Effector memory CD4-positive, alpha-beta T cell (primary cell): ENCODE data around the gene TMEM131.
"Not testable (repeated sequence)": the region's sequence is repeated elsewhere in the genome, so short reads cannot be mapped to it uniquely, and the experiment has no call there.

Experiments
- DNase-seq, 3 donors: peaks; one replicate each; pipeline ENCODE4 v3.0.0-alpha.2; 2020
- H3K27ac ChIP-seq: 2 replicates; pipeline ENCODE4 v1.7.0; 2013; ENCODE audit warnings: mild to moderate bottlenecking, low read length, moderate library complexity; ENCODE audit not compliant: insufficient read depth, poor library complexity, severe bottlenecking
- H3K27me3 ChIP-seq: replicated peaks from 2 replicates; pipeline ENCODE4 v1.7.0; 2013; ENCODE audit warnings: mild to moderate bottlenecking, low read length; ENCODE audit not compliant: insufficient read depth, control insufficient read depth, poor library complexity, severe bottlenecking
- H3K36me3 ChIP-seq: 2 replicates; pipeline ENCODE4 v1.7.0; 2013; ENCODE audit warnings: mild to moderate bottlenecking, low read length, moderate library complexity; ENCODE audit not compliant: control insufficient read depth, insufficient read depth
- H3K4me1 ChIP-seq: 2 replicates; pipeline ENCODE4 v1.7.0; 2013; ENCODE audit warnings: low read length, mild to moderate bottlenecking; ENCODE audit not compliant: control insufficient read depth, insufficient read depth, poor library complexity, severe bottlenecking
- H3K4me3 ChIP-seq: 2 replicates; pipeline ENCODE4 v1.7.0; 2013; ENCODE audit warnings: low read length, low read depth, mild to moderate bottlenecking; ENCODE audit not compliant: insufficient read depth, poor library complexity, severe bottlenecking
- H3K9me3 ChIP-seq: 2 replicates; pipeline ENCODE4 v1.7.0; 2013; ENCODE audit warnings: mild to moderate bottlenecking, low read length, moderate library complexity; ENCODE audit not compliant: control insufficient read depth
- total RNA-seq, 3 donors: gene quantifications; one replicate each; lab custom pipeline; 2026; lab: John Stamatoyannopoulos, UW

TMEM131 gene, protein sequence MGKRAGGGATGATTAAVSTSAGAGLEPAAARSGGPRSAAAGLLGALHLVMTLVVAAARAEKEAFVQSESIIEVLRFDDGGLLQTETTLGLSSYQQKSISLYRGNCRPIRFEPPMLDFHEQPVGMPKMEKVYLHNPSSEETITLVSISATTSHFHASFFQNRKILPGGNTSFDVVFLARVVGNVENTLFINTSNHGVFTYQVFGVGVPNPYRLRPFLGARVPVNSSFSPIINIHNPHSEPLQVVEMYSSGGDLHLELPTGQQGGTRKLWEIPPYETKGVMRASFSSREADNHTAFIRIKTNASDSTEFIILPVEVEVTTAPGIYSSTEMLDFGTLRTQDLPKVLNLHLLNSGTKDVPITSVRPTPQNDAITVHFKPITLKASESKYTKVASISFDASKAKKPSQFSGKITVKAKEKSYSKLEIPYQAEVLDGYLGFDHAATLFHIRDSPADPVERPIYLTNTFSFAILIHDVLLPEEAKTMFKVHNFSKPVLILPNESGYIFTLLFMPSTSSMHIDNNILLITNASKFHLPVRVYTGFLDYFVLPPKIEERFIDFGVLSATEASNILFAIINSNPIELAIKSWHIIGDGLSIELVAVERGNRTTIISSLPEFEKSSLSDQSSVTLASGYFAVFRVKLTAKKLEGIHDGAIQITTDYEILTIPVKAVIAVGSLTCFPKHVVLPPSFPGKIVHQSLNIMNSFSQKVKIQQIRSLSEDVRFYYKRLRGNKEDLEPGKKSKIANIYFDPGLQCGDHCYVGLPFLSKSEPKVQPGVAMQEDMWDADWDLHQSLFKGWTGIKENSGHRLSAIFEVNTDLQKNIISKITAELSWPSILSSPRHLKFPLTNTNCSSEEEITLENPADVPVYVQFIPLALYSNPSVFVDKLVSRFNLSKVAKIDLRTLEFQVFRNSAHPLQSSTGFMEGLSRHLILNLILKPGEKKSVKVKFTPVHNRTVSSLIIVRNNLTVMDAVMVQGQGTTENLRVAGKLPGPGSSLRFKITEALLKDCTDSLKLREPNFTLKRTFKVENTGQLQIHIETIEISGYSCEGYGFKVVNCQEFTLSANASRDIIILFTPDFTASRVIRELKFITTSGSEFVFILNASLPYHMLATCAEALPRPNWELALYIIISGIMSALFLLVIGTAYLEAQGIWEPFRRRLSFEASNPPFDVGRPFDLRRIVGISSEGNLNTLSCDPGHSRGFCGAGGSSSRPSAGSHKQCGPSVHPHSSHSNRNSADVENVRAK (N-terminal part only)
- 50.0 to 79.2 (median 66.2) reads per million in 3 donors for total RNA-seq

DNA sequence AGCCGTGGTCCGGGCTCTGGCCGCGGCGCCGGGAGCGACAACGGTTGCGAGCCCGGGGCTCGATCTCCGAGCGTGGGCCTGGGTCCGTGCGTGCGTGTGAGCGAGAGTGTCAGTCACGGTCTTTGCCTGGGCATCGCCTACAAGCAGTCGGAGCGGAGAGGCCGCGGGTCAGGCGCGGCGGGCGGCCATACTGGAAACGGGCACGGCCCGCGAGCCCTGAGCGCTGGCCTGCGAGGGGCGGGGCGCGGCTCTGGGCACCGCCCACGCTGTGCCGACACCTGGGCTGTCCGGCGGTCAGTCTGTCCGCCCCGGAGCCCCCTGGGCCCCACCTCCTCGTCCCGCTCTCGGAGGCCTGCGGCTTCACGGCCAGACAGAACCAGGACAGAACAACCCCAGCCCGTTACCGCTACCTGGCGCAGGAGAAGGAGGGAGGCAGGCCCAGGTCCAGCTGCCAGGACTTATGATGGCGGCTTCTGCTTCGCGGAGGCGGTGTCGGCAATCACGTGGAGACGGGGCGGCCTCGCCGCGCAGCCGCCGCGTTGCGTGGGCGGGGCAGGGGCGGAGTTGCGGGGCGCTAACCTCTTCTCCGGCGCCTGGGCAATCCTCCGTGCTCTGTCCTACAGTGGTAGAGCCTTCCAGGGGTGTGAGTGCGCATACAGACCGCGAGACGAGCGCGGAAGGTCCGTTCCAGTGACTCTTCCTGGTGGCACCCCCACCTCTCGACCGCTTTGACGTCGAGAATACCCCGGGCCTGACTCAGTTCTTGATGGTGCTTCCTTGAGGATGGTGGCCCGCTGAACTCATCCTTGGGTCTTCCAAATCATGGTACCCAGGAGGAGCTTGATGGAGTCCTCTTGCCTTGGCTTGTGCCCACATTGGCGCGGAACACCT lies at the start of gene TMEM131:
Gene TMEM131, minus strand, starts transcription at position 215 of the 891 bp plus-strand sequence. CDS start 286 bp downstream, outside the sequence.
- DNase-seq, result peak; percentile 82 to 91 (median 88)
- Histone ChIP-seq H3K27me3 (no peaks in the 10 kb centered on the region), H3K36me3 (no peaks in the 10 kb centered on the region), H3K9me3 (no peaks in the 10 kb centered on the region), H3K4me3 (peak within 1 kb of the TSS; percentile 87), H3K4me1 (peaks cover 17% of the 10 kb centered on the region), H3K27ac (peak within 1 kb of the TSS; percentile 94)

DNA sequence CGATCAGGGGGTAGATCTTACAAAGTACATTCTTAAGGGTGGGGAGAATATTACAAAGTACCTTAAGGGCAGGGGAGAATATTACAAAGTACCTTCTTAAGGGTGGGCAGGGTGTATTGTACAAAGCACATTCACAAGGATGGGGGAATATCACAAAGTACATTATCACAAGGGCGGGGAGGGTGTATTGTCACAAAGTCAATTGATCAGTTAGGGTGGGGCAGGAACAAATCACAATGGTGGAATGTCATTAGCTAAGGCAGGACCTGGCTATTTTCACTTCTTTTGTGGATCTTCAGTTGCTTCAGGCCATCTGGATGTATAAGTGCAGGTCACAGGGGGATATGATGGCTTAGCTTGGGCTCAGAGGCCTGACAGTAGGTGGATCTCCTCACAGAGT lies 49.0 kb upstream of the TMEM131 start:
- not testable (repeated sequence) for H3K36me3 ChIP-seq, H3K4me3 ChIP-seq, H3K9me3 ChIP-seq, H3K27ac ChIP-seq, DNase-seq, H3K4me1 ChIP-seq, H3K27me3 ChIP-seq

DNA sequence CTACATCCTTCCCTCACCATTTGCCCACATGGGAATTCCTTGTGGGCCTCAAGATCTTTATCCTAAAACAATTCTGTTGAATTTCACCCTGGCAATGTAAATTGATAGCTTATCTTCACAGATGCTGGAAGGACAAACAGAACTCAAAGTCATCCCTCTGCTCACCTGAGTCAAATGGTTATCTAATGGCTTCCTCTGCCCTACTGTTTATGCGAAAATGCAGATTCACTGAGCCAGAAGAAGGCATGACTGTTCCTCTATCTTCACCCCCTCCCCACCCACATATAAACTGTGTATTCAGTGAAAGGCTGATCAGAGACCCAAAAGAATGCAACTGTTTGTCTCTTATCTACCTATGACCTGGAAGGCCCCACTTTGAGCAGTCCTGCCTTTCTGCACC lies 47.4 kb upstream of the TMEM131 start:
- DNase-seq, result no peak
- no peaks in the 10 kb centered on the region for H3K36me3 ChIP-seq
- no peaks in the 10 kb centered on the region for H3K9me3 ChIP-seq
- H3K27ac ChIP-seq, result no peak overlapping the region
- no peak overlapping the region for H3K4me3 ChIP-seq
- no peaks in the 10 kb centered on the region for H3K27me3 ChIP-seq
- no peaks in the 10 kb centered on the region for H3K4me1 ChIP-seq

DNA sequence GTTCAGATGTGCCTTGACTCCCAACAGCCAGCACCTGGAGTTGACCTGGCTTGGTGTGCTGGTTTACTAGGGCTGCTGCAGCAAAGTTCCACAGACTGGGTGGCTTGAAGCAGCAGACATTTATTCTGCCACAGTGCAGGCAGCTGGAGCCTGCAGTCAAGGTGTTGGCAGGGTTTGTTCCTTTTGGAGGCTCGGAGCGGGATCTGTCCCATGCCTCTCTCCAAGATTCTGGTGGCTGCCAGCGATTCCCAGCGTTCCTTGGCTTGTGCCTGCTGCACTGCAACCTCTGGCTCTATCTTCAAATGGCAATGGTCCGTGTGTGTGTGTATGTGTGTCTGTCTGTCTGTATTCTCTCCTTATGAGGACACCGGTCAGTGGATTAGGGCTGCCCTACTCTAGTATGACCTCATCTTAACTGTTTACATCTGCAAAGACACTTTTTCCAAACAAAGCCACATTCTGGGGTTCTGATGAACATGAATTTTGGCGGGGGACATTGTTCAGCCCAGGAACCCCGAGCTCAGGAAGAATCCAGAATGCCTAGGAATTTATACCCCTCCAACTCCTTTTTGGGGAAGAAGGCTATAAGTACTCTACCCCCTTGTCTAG lies 44.7 kb upstream of the TMEM131 start:
- no peaks in the 10 kb centered on the region for H3K9me3 ChIP-seq
- no peaks in the 10 kb centered on the region for H3K36me3 ChIP-seq
- H3K4me1 ChIP-seq, result no peaks in the 10 kb centered on the region
- no peak overlapping the region for H3K4me3 ChIP-seq
- DNase-seq, result no peak
- H3K27me3 ChIP-seq, result no peaks in the 10 kb centered on the region
- H3K27ac ChIP-seq, result no peak overlapping the region

DNA sequence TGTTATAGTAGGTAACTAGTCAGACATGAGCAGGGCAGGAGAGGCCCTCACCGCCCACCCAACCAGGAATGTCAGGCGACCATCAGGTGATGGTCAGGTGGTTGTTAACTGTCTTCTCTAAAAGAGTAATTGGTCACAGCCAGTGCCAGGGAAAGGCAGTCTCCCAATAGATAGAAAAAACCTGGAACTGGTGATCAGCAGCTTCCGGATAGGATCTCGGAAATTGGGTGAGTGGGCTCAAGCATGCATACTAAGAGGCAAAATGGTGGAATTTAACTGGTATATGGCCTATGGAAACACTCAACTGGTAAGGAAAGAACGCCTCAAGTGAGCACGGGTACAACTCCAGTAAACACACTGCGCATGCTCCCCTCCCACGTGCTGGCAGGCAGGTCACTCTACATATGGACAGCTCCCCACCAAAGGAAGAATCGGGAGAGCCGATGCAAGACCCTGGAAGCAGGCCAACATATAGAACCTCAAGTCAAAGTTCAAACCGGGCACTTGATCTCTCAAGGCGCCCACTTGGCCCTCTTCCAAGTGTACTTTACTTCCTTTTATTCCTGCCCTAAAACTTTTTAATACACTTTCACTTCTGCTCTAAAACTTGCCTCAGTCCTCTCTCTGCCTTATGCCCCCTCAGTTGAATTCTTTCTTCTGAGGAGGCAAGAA lies 43.5 kb upstream of the TMEM131 start:
- Histone ChIP-seq H3K4me3 (no peak overlapping the region), H3K27ac (no peak overlapping the region), H3K27me3 (no peaks in the 10 kb centered on the region), H3K9me3 (no peaks in the 10 kb centered on the region), H3K36me3 (no peaks in the 10 kb centered on the region), H3K4me1 (no peaks in the 10 kb centered on the region)
- DNase-seq, result no peak

DNA sequence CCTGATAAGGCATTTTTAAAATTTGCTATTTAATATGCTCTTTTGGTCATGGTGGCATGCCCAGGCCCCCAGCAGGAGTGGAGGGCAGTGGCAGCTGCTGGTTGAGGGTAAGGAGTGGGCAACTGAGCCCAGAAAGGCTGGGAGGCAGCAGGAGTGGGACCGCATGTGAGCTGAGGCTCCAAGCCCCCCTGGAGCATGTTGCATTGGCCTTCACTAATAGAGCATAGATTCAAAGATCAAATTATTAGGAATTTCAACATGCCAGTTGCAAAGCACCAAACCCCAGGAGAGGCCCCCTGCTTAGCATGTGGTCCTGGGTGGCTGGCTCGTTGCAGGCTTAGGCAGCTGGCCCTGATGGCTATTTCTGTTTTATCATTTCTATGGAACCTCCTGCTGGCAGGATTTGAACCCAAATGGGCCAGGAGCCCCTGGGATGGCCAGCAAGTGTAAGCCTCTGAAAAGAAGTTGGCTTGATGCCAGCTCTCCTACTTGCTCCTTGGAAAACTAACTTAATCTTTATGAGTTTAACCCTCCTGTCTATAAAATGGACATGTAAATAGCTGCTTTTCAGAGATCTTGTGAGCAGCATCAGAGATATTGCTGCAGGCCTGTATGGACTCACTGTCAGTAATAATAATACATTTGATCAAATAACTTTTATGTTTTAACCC lies 42.1 kb upstream of the TMEM131 start:
- Histone ChIP-seq H3K4me1 (no peaks in the 10 kb centered on the region), H3K27ac (no peak overlapping the region), H3K9me3 (no peaks in the 10 kb centered on the region), H3K27me3 (no peaks in the 10 kb centered on the region), H3K36me3 (no peaks in the 10 kb centered on the region), H3K4me3 (no peak overlapping the region)
- DNase-seq, result no peak

DNA sequence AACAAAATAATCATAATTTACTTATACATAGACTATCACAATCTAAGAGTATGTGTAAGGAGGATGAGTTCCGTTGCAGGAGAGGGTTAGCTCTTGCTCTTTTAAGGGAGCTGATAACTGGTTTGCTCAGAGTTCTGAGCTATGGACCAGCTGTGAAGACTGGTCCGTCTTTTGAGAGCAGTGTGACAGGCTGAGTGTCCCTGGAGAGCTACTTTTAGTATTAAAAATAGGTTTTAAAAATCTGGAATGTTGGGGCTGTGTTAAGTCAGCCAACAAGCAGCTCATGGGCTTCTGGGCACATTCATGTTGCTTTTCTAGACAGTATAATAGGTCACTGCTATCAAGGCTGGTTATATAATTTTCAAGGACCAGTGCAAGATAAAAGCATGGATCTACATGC lies 41.5 kb upstream of the TMEM131 start:
- no peak overlapping the region for H3K4me3 ChIP-seq
- H3K9me3 ChIP-seq, result no peaks in the 10 kb centered on the region
- H3K36me3 ChIP-seq, result no peaks in the 10 kb centered on the region
- no peaks in the 10 kb centered on the region for H3K4me1 ChIP-seq
- DNase-seq, result no peak
- no peak overlapping the region for H3K27ac ChIP-seq
- H3K27me3 ChIP-seq, result no peaks in the 10 kb centered on the region

DNA sequence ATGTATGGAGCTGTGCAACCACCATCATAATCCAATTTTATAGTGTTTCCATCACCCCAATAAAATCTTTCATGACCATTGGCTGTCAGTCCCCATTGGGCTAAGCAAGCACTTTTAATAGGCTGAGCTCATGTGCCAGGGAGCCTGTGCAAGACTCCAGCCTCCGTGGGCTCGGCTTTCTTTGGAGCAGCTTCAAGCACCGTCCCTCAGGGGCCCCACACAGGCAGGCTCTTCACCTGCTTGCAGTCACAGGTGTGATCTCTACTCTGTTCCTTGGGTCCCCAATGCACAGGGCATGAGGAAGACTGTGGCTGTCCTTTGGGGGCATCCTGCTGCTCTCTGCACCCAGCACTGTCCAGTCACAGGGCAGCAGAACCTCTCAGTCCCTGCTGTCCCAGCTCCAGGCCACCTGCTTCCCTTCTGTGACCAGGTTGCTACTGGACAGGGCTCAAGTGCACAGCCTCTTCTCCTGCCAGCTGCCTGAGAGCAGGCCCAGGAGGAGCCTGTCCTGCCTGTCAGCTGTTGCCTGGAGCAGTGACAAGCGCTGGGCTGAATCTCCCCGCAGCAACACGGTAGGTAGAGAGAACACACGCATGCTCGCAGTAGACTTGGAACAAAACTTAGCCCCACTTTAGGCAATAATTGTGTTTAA lies 40.7 kb upstream of the TMEM131 start:
- H3K9me3 ChIP-seq, result no peaks in the 10 kb centered on the region
- no peak overlapping the region for H3K27ac ChIP-seq
- no peaks in the 10 kb centered on the region for H3K36me3 ChIP-seq
- no peaks in the 10 kb centered on the region for H3K27me3 ChIP-seq
- H3K4me3 ChIP-seq, result no peak overlapping the region
- no peak for DNase-seq
- no peaks in the 10 kb centered on the region for H3K4me1 ChIP-seq
